Pancreas (tissue), 10 donors: ENCODE data around the gene MBTPS1. TPM values are rescaled to one million over a fixed set of nuclear protein-coding genes. Genes with fewer than 3 reads are reported as not detected.
A peak's percentile ranks its signal among the peaks of the same experiment; 100 is the strongest.

Source experiments
- ATAC-seq, 4 donors: fragments of 200-7000 bp; cut with Tn5 transposase; one replicate each; pipeline versions ENCODE4 v1.8.0 to v1.9.1; 2020; ENCODE audit warnings: mild to moderate bottlenecking in 4 of 4, moderate library complexity in 4 of 4
- DNase-seq, 6 donors: peaks; one replicate each; pipeline ENCODE4 v3.0.0-alpha.2; 2020
- FAIRE-seq: peaks from 2 replicates; lab custom pipeline; 2012; peaks lifted over from hg19 to GRCh38; lab: Jason Lieb, UNC
- H3K27ac ChIP-seq, 4 donors: fragments of 200-600 bp; sonication (generic); 1 replicate in 3 of 4; 2 replicates in 1 of 4; pipeline versions ENCODE4 v1.5.0 to v1.8.0; 2020
- H3K27me3 ChIP-seq, 4 donors: fragments of 200-600 bp; one replicate each; pipeline ENCODE4 v1.8.0; 2021
- H3K36me3 ChIP-seq, 3 donors: fragments of 200-600 bp; sonication (generic) in 1 of 3; one replicate each; pipeline versions ENCODE4 v1.5.0 to v1.8.0; 2020 to 2021
- H3K4me1 ChIP-seq, 3 donors: fragments of 200-600 bp; one replicate each; pipeline ENCODE4 v1.8.0; 2021
- H3K4me3 ChIP-seq, 4 donors: fragments of 200-600 bp; sonication (generic) in 2 of 4; one replicate each; pipeline versions ENCODE4 v1.5.0 to v1.8.0; 2020 to 2021
- H3K9me3 ChIP-seq, 4 donors: fragments of 200-600 bp; one replicate each; pipeline ENCODE4 v1.8.0; 2021
- CTCF ChIP-seq, 4 donors: fragments of 200-600 bp; sonication (generic) in 3 of 4; IDR thresholded peaks; one replicate each; pipeline versions ENCODE4 v1.5.0 to v1.8.0; 2021; ENCODE audit warnings: antibody characterized with exemption in 4 of 4
- WGBS, 2 donors: extraction: QIAGEN DNeasy Blood & Tissue Kit; methylation state at CpG; one replicate each; pipeline ENCODE4 v1.1.7; 2013; 5-methylcytosine and 5-hydroxymethylcytosine counted together
- intact Hi-C, 3 donors: fragments of 100-400 bp; cut with DNase I; formaldehyde crosslinking; loops; one replicate each; pipeline versions ENCODE4 v1.11.1 to v1.14.2; 2022
- polyA plus RNA-seq, 2 donors: library from polyadenylated mRNA; stranded (reverse); fragments of 200-250 nt; gene quantifications; one replicate each; pipeline ENCODE4 v1.2.3, GENCODE V29; 2013
- total RNA-seq, 6 donors: library from RNA; stranded (reverse); fragmentation: NEBNext Ultra II Directional in 4 of 6; extraction: Animal tissue kit (Norgen Biotek cat#: 25700) in 4 of 6; gene quantifications; one replicate each; pipeline versions ENCODE4 v1.2.1 to v1.2.4, GENCODE V29; 2021 to 2023
- donor health status: healthy with polysubstance abuse.
- donor health status: DM: no; HTN: no; CAD: no; lungs with moderate emphysema.
- donor health status: DM: no; HTN: no; CAD: no.
- donor health status: control.
- donor health status: control.
- donor health status: Bipolar disorder and iron deficiency.
- donor health status: DM: yes; HTN: yes; CAD: no.
- donor health status: DM: no; HTN: no; CAD: no.
- donor health status: DM: no; HTN: no; CAD: no.
- donor health status: DM: yes; HTN: yes; CAD: no.

The MBTPS1 gene
- total and polyA plus RNA-seq, 8 donors: 32.8 to 56.8 (median 43.2) TPM

DNA sequence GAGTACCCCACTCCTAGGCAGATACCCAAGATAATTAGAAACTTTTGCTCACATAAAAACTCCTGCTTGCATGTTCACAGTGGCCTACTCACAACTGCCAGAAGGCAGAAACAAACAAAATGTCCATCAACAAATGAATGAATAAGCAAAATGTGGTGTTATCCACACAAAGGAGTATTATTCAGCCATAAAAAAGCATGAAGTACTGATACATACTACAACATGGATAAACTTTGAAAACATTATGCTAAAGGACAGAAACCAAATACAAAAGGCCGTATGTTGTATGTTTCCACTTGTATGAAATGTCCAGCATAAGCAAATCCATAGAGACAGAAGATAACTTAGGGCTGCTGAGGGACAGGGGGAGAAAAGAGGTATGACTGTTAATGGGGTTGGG, 26.3 kb upstream of the MBTPS1 start:
- intact Hi-C loops: no loop called here
- no peak for FAIRE-seq
- no peak overlapping the region for H3K27ac ChIP-seq

GRCh38 chr16:84141143-84141670, 24.5 kb upstream of the MBTPS1 start:
- no peak overlapping the region for H3K4me3 ChIP-seq
- TF ChIP-seq CTCF (IDR thresholded peaks at IDR 0.05): no peak
- H3K27me3 ChIP-seq: no peaks in the 10 kb centered on the region
- no peaks in the 10 kb centered on the region for H3K4me1 ChIP-seq
- DNase-seq: no peak
- H3K27ac ChIP-seq: no peak overlapping the region
- FAIRE-seq: no peak
- ATAC-seq: no peak
- WGBS, 2 donors: 72 to 78% methylated on average over 13 of the region's 13 CpGs
- no peaks in the 10 kb centered on the region for H3K36me3 ChIP-seq
- intact Hi-C loops: no loop called here
- H3K9me3 ChIP-seq: no peaks in the 10 kb centered on the region

More for the DNA sequence above, 26.3 kb upstream of the MBTPS1 start:
- Histone ChIP-seq H3K9me3 (no peaks in the 10 kb centered on the region), H3K27me3 (no peaks in the 10 kb centered on the region), H3K36me3 (no peaks in the 10 kb centered on the region), H3K4me3 (no peak overlapping the region), H3K4me1 (no peaks in the 10 kb centered on the region)
- DNase-seq (no peak), ATAC-seq (no peak)
- TF ChIP-seq CTCF (IDR thresholded peaks at IDR 0.05): no peak
- WGBS, 2 donors: 94 to 97% methylated on average over 1 of the region's 1 CpG

GRCh38 chr16:84139628-84140258, 23.0 kb upstream of the MBTPS1 start:
- ATAC-seq: no peak
- DNase-seq: no peak
- no peaks in the 10 kb centered on the region for H3K9me3 ChIP-seq
- no peaks in the 10 kb centered on the region for H3K36me3 ChIP-seq
- FAIRE-seq: no peak
- WGBS, 2 donors: 69 to 76% methylated on average over 6 of the region's 6 CpGs
- no peak overlapping the region for H3K27ac ChIP-seq
- TF ChIP-seq CTCF (IDR thresholded peaks at IDR 0.05): no peak
- no peak overlapping the region for H3K4me3 ChIP-seq
- intact Hi-C loops: no loop called here
- no peaks in the 10 kb centered on the region for H3K4me1 ChIP-seq
- no peaks in the 10 kb centered on the region for H3K27me3 ChIP-seq

- H3K27ac ChIP-seq: no peak overlapping the region
- DNase-seq (no peak), ATAC-seq (peak in 3 of 4 donors; percentile 34 to 65 (median 45)), FAIRE-seq (no peak)
- TF ChIP-seq CTCF (IDR thresholded peaks at IDR 0.05): no peak
- 73 to 74% methylated on average over 14 of the region's 14 CpGs for WGBS, 2 donors
- H3K4me1 ChIP-seq: no peaks in the 10 kb centered on the region
- H3K9me3 ChIP-seq: no peaks in the 10 kb centered on the region
- no peak overlapping the region for H3K4me3 ChIP-seq
- no peaks in the 10 kb centered on the region for H3K27me3 ChIP-seq
- intact Hi-C loops: no loop called here
- no peaks in the 10 kb centered on the region for H3K36me3 ChIP-seq
Observed at GRCh38 chr16:84138824-84139627, 22.3 kb upstream of the MBTPS1 start.

GRCh38 chr16:84138500-84138823, 21.7 kb upstream of the MBTPS1 start:
- no peak for DNase-seq
- no peak for ATAC-seq
- intact Hi-C loops: no loop called here
- Histone ChIP-seq H3K36me3 (no peaks in the 10 kb centered on the region), H3K9me3 (no peaks in the 10 kb centered on the region), H3K27me3 (no peaks in the 10 kb centered on the region), H3K27ac (no peak overlapping the region), H3K4me3 (no peak overlapping the region), H3K4me1 (no peaks in the 10 kb centered on the region)
- no peak for FAIRE-seq
- 50 to 54% methylated on average over 2 of the region's 2 CpGs for WGBS, 2 donors
- TF ChIP-seq CTCF (IDR thresholded peaks at IDR 0.05): no peak
